ENCODE data around the gene RDH13.

DNA sequence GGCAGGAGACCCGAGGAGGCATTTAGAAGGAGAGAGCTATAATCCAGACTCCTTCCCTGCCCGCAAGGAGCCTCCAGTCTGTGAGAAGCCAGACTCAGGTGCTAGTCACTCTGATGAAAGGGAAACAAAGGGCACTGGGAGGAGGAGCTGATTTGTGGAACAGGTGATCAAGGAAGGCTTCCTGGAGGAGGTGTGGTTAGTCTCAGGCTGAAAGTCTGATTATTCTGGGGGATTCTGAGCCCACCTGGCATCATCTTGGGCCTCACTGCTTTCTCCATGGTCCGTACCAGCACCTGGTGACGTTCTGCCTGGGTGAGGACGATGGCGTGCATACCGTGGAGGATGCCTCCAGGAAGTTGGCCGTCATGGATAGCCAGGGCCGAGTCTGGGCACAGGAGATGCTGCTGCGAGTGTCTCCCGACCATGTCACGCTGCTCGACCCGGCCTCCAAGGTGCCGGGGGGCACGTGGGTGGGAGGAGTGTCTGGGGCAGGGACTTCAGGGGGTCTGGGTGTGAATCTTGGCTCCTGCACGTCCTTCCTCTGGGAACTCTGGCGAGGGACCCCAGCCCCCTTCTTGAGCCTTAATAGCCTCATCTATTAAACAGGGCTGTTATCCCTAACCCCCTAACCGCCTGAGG, 16.6 kb upstream of the RDH13 start:
- TF ChIP-seq, protein P1, sequence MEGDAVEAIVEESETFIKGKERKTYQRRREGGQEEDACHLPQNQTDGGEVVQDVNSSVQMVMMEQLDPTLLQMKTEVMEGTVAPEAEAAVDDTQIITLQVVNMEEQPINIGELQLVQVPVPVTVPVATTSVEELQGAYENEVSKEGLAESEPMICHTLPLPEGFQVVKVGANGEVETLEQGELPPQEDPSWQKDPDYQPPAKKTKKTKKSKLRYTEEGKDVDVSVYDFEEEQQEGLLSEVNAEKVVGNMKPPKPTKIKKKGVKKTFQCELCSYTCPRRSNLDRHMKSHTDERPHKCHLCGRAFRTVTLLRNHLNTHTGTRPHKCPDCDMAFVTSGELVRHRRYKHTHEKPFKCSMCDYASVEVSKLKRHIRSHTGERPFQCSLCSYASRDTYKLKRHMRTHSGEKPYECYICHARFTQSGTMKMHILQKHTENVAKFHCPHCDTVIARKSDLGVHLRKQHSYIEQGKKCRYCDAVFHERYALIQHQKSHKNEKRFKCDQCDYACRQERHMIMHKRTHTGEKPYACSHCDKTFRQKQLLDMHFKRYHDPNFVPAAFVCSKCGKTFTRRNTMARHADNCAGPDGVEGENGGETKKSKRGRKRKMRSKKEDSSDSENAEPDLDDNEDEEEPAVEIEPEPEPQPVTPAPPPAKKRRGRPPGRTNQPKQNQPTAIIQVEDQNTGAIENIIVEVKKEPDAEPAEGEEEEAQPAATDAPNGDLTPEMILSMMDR (IDR thresholded peaks at IDR 0.05), result no peak
- no peak for TF ChIP-seq POLR2A (IDR thresholded peaks at IDR 0.05)

All from adrenal gland (tissue), 5 donors.